ENCODE measurements around the gene CCNT1.

- TF ChIP-seq ZSCAN20 (CRISPR knock-in tag; IDR thresholded peaks at IDR 0.05) (no peak), CTCF (IDR thresholded peaks at IDR 0.05) (no peak)
Measured at GRCh38 chr12:48640854-48641253, 75.7 kb downstream of the CCNT1 start.

Data from A549 (cell line).